HTR-8/SVneo (cell line): Measurements from ENCODE around the gene CYP26B1.
A peak's percentile ranks its signal among the peaks of the same experiment; 100 is the strongest.

Experiments used
- DNase-seq: peaks from one replicate; pipeline ENCODE4 v3.0.0; 2011; ENCODE audit warnings: low spot score, mixed read lengths; ENCODE audit not compliant: insufficient read length
- FAIRE-seq: peaks from 2 replicates; lab custom pipeline; 2011; peaks lifted over from hg19 to GRCh38; lab: Jason Lieb, UNC

Gene CYP26B1

DNA sequence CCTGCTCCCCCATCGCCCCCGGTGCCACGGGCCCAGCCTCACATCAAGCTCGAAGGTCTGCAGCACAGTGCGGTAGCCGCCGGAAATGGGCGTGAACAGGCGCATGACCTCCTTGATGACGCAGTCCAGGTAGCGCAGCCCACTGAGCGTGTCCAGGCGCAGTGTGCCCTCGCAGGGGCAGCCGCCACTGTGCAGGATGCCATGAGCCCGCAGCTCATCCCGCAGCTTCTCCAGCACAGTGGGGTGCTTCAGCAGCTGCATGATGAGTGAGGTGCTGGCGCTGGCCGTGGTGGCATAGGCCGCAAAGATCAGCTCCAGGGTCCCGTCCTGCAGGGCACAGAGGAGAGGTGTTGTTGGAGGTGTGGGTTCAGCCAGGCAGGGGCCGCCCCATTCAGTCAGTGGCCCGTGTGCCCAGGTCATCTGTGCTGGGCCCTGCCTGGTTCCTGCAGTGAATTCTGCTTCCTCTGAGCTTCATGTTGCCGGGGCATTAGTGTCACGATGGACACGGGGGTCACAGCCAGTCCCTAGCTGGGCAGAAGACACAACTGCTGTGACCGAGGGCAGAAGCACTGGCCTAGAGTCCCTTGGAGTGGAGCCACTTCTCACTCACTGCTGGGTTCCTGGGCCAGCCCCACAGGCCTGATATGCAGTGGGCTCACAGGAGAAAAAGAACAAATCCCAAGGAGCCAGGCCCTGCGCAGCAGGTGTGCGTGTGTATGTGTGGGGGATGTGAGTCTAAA is 14.5 kb downstream of the CYP26B1 start:
- no peak for DNase-seq

DNA sequence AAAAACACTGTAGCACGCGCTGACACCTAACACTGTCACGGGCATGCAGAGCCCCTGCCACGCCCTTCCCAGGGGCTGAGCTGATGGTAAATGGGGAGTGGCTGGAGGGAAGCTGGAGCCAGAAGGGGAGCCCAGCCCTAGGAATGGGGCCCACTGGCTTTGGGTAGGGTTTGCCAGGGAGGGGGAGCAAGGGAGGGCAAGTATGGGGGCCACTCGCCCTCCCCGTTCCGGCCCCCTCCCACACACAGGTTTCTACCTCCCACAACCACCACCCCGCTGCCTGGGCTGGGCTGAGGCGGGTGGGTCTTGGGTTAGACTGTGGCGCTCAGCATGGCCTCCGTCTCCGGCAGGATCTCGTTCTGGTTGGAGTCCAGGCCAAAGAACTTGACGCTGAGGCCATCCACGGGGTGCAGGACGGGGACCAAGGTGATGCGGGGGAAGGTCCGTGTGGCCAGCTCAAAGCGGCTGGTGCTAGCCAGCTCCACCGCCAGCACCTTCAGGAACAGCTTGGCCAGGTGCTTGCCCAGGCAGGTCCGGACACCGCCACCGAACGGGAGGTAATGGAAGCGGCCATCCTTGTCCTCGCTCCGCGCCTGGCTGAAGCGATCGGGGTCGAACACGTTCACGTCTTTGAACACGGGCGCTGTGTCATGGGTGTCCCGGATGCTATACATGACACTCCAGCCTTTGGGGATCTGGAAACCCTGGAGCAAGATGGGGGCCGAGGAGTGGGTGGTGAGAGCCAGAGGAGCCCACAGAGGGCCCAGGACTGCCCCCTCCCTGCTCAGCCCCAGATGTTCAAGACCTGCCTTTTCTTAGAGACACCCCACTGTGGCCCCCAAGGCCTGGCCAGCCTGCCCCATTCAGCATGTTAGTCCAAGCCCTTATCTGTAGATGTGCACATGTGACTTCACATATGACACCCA is 15.5 kb downstream of the CYP26B1 start:
- DNase-seq (no peak), FAIRE-seq (no peak)

More for the DNA sequence above, 14.5 kb downstream of the CYP26B1 start:
- FAIRE-seq = no peak

DNA sequence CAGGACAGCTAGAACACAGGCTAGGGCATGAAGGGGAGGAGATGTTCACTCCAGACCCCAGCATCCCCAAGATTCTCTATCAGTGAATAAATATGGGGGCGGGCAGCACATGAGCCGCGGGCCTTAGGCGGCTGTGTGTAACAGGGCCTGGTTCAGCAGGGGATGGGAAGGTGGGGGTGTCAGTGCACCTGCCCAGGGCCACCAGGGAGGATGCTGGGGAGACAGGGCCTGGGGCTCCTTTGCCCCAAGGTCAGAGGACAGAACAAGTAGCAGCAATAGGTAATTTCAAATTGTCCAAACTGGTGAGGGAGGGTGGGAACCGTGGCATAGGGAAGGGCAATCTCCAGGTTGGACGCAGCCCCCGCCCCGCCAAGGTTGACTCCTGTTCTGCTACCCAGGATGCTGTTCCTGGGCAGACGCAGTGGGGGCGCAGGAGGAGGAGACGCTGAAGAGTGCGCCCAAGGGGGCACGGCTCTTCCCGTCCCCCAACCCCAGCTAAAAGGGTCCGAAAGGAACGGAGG is 16.2 kb downstream of the CYP26B1 start:
- FAIRE-seq (no peak), DNase-seq (no peak)

DNA sequence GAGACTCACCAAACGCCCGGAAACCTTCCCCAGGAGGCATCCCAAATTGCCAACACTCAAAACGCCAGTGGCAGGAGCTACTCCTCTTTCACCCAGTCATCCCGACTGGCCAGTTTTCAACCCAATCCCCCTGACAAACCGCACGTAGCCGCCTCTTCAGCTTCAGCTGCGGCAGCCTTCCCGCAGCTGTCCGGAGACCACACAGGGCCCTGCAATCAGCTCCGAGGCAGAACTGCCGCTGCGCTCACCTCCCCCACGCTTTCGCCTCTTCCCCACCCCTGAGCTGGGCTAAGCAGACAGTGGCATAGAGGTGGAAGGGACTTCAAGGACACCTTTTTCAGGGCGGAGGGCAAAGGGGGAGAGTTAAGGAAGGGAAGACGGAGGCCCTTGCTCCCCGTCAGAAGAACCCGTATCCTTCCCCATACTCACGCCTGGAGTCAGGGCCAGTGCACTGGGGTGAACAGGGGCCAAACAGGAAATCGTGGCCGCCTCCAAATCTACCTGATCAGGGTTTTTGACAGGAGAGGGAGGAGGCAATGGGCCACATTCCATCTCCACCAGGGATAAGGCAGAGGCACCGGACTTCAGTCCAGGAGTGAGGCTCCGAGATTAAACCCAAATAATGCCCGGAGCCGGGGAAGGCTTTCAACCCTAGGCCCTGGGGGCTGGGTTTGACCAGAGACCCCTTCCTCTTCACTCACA is 16.9 kb downstream of the CYP26B1 start:
- FAIRE-seq (no peak), DNase-seq (no peak)

DNA sequence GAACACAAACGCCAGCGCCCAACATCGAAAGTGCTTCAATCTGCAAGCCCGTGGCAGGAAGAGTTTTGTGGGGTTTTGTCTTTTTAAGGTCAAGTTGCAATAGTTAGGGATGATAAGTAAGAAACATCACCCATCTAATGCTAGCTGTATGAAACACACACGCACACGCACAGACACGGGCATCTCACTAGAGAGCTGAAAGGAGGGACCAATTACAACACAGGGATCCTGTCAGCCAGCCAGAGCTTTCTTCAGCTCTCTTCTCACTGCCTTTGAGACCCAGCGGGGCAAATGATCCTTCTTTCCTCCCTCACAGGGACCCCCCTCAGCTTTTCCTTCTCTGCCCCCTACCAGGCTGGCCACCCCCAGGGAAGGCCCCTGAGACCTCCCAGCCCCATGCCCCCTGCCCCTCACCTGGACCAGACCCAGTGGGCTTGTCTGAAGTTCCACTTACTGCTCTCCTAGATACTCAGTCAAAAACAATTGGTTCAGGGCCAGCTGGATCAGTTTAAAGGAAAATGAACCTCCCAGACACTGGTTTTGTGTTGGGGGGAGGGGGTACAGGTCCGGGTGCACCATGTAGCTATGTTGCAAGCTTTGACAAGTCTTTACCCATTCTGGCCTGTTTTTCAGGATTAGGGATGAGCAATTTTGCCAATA is 17.9 kb downstream of the CYP26B1 start:
- no peak for FAIRE-seq
- DNase-seq = no peak

DNA sequence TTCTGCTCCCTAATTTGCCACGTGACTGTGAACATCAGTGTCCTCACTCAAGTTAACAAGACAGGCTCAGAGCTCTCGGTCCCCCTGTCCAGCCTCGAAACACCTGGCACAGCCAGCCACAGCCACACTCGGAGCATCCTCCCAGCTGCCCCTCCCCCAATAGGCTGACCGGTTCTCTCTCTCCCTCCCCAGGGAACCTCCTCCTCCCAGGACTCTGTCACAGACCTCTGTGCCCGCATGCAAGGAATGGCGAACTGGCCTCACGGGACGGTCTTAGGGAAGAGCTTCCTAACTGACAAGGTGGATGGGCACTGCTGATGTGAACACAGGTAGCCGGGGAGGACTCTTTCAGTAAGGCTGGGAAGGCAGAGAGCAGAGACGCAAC is 18.8 kb downstream of the CYP26B1 start:
- DNase-seq = no peak
- FAIRE-seq = no peak

DNA sequence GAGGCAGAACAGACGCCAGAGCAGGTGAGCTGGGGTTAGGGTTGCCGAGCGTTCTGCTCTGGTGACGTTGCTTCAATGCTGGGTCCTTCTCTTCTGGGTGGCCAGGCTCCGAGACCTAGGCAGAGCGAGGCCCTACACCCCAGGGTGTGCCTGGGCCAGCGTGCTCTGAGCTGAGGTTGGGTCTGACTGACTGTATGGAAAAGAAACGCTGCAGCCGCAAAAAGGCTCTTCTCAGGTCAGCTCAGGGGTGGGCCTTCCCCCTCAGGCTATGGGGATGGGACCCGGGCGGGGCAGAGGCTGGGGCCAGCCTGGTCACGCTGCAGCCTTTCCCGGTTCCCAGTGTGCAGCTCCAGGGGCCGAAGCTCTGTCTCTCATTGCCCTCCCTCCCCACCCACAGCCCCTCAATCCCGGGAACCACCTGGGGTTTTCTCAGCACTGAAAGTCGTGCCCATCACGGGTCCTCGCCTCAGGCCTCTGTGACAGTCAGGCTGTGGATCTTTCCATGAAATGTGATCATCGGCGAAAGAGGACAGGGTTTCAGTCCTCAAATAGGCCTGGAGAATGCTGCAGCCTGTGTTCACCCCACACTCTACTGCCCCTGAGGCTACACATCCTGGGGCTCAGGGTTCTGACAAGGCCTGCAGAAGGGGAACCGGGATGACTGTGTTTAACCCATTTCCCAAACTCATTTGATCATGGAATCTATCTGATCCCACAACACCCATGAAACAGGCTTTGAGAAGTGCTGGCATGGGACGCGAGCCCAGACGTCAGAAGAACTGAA is 19.4 kb downstream of the CYP26B1 start:
- no peak for FAIRE-seq
- DNase-seq = no peak

DNA sequence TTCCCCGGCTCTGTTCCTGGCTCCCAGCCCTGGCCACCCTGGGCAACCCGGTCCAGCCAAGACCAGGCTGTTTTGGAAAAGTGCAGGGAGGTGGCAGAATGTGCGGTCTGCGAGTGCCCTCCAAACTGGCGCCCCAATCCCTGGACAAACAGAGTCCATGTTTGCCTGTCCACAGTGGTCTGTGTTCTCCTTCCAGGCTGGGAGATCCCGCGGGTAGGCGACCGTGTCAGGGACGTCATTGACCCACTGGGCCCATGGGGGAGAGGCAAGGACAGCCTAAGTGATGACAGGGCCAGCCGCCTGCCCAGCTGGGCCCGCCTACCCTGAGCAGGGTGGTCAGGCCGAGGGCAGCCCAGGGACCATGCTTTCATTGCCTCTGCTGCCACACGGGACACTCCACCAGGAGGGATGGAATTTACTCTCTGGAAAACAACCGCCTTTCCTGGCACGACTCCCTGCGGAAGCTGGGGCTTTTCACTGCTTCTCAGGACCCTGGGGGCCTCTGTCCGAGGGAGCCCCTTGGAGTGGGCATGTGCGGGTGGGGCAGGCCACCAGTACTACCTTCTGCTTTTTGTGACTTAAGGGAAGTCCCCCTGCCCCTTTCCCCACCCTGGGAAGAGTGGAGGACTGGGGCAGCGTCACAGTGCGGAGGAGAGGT is 20.1 kb downstream of the CYP26B1 start:
- FAIRE-seq = no peak
- DNase-seq = no peak

DNA sequence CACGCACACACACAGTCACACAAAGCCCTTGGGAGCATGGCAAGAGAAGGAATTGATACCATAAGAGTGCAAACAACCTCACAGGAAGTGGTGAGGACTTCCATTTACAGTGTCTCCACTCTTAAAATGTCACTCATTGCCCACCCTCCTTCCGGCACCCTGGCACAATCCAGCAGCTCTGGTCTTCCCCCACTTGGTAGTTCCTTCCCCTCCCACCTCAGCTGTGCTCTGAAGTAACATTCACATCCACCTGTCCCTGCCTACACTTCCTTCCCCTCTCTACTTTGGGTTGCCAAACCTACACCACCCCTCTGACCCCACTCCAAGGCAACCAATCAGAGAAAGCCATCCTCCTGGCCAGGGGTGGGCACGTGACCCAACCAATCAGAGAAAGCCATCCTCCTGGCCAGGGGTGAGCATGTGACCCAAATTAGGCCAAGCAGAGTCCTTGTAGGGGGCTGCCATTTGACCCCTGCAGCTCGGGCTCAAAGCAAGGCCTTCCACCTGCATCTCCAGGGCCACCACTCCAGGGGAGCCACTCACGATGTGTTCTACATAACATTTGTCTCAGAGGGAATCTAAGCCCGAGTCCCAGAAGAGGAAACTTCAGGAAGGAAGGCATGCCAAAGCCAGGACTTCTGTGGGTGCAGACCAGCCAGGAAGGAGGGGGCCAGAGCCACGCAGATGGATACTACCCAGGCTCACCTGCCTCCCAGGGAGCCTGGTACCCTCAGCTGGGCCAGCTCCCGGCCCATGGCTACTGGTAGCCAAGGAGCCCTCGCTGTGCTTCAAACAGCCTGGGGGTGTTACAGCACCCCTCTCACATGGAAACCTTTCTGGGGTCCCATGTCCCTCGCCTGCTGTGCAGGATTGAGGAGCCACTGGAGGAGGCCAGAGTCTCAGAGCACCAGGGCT is 21.2 kb downstream of the CYP26B1 start:
- no peak for DNase-seq
- no peak for FAIRE-seq

DNA sequence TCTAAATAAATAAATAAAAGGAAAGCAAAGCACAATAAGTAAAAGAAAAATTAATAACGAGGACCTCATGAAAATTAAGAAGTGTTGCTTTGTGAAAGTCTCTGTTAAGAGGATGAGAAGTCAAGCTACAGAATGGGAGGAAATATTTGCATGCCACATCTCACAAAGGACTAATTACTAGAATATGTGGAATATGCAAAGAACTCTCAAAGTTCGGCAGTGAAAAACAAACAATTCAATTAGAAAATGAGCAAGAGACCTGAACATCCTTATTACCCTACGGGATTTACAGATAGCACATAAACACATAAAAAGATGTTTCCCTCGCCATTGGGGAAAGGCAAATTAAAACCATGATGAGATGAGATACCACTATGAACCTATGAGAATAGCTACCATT is 23.3 kb downstream of the CYP26B1 start:
- no peak for DNase-seq
- no peak for FAIRE-seq

DNA sequence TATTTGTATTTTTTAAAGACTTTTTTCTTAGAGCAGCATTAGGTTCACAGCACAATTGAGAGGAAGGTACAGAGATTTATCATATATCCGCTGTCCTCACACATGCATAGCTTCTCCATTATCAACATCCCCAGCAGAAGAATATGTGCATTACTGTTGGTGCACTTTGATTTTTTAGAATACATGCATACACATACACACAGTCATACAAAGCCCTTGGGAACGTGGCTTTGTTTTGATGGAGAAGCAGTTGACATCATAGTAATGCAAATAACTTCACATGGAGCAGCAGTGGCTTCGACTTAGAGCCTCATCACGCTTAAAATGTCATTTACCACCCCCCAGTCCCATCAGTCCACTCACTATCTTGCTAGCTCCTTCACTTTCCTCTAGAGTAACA is 26.5 kb downstream of the CYP26B1 start:
- DNase-seq (no peak), FAIRE-seq (no peak)

DNA sequence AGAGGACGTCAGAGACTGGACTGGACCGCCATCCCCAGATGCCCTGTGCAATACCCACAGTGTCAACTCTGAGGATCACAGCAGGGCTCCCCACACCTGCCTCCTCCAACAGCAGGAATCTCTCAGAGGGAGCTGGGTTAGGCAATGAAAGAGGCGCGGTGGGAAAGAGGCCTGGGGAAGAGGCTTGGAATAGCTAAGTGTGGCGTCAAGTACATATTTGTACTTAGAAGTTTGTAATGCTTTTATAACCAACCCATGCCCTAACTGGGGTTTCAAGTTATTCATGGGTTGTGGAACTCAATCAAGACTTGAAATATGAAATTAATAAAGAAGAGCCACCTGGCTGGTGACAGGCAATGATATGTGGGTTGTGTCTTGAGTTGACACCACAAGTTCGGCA is 28.7 kb downstream of the CYP26B1 start:
- DNase-seq = no peak

DNA sequence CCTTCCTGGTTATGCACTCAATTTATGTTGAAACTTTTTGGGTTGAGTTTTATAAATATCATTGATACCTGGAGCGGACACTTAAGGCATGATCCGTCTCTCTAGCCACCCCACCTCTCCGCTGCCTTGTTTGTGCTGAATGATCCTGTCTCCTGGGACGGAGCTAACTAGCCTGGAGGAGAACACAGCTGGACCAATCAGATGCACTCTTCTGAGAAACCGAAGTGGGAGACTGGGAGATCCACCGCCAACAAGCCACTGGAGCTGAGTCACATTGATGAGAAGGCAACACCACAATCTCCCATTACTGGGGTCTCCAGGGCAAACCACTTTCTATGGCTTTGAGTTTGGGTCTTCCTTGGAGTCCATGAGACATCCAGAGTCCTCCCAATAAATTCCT is 29.3 kb downstream of the CYP26B1 start:
- FAIRE-seq = no peak
- no peak for DNase-seq

More for the DNA sequence above, 28.7 kb downstream of the CYP26B1 start:
- FAIRE-seq = no peak

DNA sequence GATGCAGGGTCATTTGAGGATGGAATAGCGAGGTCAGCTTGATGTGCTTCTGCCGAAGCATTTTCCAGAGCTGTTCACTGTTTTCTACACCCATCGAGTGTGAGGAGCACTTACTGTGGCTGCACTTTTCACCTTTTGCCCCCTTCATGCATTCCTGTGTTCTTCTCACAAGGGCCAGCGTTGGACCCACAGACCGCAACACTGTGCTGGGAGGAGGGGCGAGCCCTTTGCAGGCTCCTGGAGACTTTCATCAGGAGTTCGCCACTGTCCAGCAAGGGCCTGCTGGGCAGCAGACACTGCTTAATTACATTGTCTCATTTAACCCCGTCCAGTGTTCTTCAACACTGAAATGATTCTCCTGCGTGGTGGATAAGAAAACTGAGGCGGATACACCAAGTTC is 29.9 kb downstream of the CYP26B1 start:
- FAIRE-seq (no peak), DNase-seq (no peak)

DNA sequence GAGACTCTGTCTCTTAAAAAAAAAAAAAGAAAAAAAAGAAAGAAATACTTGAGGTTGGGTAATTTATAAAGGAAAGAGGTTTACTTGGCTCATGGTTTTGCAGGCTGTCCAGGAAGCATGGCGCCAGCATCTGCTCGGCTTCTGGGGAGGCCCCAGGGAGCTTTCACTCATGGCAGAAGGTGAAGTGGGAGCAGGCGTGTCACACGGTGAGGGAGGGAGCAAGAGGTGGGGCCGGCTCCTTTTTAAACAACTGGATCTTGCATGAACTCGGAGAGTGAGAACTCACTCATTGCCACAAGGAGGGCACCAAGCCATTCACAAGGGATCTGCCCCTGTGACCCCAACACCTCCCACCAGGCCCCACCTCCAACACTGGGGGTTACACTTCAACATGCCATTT is 30.6 kb downstream of the CYP26B1 start:
- FAIRE-seq (no peak), DNase-seq (no peak)

DNA sequence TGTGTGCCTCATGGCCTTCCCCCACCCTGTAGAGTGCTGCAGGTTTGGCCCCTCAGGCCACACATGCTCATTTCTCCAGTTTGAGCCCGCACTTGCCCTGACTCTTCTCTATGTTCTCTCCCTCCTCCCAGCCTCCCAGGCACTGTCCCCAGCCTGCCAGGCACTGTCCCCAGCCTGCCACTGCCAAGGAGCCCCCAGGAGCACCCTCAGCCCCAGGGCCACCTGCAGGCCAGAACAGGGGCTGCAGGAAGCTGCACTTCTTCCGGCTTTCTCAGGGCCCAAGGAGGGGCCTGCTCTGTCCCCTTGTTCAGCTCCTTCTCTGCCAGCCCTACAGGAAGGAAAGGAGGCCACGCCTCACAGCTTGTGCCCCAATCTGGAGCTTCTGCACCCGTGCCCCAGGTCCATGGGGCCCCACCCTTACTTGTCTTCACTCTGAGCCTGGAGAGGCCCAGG is 31.6 kb downstream of the CYP26B1 start:
- FAIRE-seq = no peak
- peak; percentile 75 for DNase-seq
